Ishikawa (cell line): ENCODE measurements around the gene NECTIN1.

Experiments
- EP300 ChIP-seq: IDR thresholded peaks from 2 replicates; pipeline ENCODE4 v1.6.1; 2012; ENCODE audit warnings: borderline replicate concordance
- RAD21 ChIP-seq: IDR thresholded peaks from 2 replicates; pipeline ENCODE4 v1.6.1; 2012; ENCODE audit warnings: low read depth
- TAF1 ChIP-seq: IDR thresholded peaks from 2 replicates; pipeline ENCODE4 v1.6.1; 2012; ENCODE audit warnings: low read depth, mild to moderate bottlenecking
- YY1 ChIP-seq: IDR thresholded peaks from 2 replicates; pipeline ENCODE4 v1.6.1; 2012; ENCODE audit warnings: low read depth
- TF ChIP-seq, protein P1 (sequence below): IDR thresholded peaks from 2 replicates; pipeline ENCODE4 v1.6.1; 2012; ENCODE audit warnings: low read depth, mild to moderate bottlenecking
- TF ChIP-seq, protein P2 (sequence below): IDR thresholded peaks from 2 replicates; pipeline ENCODE4 v1.6.1; 2012
- TF ChIP-seq, protein P3 (sequence below): IDR thresholded peaks from 2 replicates; pipeline ENCODE4 v1.6.1; 2012

DNA sequence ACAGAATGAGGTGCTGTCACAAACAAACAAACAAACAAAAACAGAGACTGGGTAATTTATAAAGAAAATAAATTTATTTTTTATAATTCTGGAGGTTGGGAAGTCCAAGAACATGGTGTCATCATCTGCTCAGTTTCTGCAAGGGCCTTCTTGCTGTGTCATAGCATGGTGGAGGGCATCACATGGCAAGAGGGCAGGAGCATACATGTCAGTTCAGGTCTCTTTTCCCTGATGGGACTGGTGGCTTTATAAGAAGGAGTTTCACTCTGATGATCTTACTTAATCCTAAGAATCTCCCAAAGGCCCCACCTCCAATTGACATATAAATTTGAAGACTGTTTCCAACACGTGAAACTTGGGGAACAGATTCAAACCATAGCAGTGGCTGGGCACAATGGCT is 135.7 kb downstream of the NECTIN1 start:
- TF ChIP-seq, protein P1, sequence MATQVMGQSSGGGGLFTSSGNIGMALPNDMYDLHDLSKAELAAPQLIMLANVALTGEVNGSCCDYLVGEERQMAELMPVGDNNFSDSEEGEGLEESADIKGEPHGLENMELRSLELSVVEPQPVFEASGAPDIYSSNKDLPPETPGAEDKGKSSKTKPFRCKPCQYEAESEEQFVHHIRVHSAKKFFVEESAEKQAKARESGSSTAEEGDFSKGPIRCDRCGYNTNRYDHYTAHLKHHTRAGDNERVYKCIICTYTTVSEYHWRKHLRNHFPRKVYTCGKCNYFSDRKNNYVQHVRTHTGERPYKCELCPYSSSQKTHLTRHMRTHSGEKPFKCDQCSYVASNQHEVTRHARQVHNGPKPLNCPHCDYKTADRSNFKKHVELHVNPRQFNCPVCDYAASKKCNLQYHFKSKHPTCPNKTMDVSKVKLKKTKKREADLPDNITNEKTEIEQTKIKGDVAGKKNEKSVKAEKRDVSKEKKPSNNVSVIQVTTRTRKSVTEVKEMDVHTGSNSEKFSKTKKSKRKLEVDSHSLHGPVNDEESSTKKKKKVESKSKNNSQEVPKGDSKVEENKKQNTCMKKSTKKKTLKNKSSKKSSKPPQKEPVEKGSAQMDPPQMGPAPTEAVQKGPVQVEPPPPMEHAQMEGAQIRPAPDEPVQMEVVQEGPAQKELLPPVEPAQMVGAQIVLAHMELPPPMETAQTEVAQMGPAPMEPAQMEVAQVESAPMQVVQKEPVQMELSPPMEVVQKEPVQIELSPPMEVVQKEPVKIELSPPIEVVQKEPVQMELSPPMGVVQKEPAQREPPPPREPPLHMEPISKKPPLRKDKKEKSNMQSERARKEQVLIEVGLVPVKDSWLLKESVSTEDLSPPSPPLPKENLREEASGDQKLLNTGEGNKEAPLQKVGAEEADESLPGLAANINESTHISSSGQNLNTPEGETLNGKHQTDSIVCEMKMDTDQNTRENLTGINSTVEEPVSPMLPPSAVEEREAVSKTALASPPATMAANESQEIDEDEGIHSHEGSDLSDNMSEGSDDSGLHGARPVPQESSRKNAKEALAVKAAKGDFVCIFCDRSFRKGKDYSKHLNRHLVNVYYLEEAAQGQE = no peak
- TF ChIP-seq EP300 (no peak), TAF1 (no peak), RAD21 (no peak), YY1 (no peak)
- TF ChIP-seq, protein P2, sequence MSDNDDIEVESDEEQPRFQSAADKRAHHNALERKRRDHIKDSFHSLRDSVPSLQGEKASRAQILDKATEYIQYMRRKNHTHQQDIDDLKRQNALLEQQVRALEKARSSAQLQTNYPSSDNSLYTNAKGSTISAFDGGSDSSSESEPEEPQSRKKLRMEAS = no peak
- TF ChIP-seq, protein P3, sequence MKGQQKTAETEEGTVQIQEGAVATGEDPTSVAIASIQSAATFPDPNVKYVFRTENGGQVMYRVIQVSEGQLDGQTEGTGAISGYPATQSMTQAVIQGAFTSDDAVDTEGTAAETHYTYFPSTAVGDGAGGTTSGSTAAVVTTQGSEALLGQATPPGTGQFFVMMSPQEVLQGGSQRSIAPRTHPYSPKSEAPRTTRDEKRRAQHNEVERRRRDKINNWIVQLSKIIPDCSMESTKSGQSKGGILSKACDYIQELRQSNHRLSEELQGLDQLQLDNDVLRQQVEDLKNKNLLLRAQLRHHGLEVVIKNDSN = no peak
